Endothelial cell of hepatic sinusoid (primary cell): ENCODE data around the gene DUOX1.
"Not testable (repeated sequence)": the region's sequence is repeated elsewhere in the genome, so short reads cannot be mapped to it uniquely, and the experiment has no call there.

Source experiments
- in situ Hi-C: cut with HindIII; loops from 2 replicates; pipeline ENCODE4 v1.10.0; 2017; ENCODE audit warnings: low sequenced_read_pairs

The DUOX1 gene

DNA sequence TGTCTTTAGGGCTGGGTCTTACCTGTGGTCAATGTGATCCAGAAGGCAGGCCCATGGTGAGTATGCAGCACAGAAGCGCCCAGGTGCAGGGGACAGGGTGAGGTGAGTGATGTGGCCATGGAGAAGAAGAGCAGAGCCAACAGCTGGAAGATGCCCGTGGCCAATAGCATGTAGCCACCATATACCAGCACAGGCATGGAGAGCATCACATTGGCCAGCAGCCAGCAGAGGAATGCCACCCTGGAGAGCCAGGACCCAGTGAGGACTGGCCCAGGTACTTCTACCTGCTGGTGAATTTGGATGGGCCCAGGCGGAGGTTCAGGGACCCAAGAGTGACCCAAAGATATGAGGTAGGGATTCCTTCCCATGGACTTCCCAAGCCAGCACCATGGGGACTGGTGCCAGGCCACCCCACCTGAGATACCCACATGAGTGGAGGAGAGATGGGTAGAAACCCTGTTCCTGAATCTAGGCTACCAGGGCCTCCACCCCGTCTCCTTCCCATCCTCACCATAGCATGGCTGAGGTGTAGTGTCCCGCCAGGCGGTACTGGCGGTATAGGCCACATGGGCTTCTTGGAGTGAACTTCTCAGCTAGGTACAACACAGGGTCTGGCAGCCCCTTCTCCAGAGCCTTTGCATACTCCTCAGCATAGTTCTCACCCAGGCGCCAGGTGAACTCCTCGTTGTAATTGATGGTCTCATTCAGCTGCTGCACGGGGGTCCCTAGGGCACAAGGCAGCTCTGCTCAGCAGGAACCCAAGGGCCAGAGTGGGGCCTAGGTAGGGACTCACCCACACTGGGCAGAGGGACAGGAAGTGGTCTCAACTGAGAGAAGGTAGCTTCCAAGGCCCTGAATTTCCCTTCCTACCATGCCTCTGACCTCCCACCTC lies 9.5 kb upstream of the DUOX1 start:
- in situ Hi-C loops: no loop called here

DNA sequence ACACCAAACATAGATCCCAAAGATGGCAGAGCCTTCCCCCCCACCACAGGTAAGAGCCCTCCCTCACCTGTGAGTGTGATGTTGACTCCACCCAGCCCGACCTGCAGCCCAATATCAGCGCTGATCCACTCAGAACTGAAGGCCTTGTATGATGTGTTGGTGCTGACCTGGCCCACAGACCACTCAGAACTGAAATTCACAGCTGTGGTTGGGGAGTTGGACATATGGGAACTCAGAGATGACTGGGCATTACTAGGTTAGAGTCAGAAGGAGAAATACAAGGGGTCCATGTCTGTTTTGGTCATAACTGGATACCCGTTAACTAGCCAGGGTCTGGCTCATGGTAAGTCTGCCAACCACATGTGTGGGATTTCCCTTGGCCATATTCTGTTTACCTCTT lies 8.8 kb upstream of the DUOX1 start:
- in situ Hi-C loops: no loop called here

DNA sequence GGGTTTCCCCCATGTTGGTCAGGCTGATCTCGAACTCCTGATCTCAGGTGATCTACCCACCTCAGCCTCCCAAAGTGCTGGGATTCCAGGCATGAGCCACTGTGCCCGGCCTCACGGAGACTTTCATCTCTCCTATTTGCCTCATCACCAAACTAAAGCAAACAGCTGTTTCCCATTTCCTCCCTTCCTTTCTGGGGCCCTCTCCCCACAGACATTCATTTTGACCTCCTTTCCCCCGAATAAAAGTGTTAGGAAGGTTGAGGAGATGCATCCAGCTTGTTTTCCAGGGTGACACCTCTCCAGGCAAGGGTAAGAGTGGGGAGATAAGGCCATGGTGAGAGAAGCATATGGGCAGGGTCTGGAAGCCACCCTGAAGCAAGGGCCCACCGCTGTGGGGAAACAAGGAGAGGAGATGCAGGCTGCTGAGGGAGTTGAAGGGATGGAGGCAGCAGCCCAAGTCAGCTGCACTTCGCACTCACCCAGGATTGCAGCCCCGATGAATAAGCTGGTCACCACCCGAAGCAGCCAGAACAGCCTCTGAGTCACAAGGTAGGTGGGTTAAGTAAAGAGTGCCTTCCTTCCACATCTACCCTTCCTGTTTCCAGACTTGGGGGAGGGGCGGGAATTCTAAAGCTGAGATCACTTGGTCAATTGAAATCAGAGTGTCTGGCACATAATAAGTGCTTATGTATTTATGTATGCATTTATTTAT lies 7.9 kb upstream of the DUOX1 start:
- in situ Hi-C loops: no loop called here

DNA sequence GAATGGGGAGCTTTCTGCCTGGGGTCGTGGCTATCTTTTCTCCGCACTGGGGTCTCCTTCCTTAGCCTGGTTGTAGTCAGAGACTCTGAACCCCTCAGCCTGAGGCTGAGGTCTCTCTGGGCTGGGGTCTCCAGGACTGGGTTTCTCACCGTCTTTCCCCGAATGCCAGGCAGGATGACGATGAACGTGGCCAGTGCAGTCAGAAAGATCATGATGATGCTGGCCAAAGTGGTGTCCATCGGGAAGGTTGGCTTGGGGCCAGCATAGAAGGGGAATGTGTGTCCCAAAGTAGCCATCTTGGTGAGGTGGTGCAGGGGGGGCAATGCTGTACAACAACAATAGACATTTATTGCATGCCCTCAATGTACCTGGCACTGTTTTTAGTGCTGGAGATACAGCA lies 7.1 kb upstream of the DUOX1 start:
- in situ Hi-C loops: no loop called here

DNA sequence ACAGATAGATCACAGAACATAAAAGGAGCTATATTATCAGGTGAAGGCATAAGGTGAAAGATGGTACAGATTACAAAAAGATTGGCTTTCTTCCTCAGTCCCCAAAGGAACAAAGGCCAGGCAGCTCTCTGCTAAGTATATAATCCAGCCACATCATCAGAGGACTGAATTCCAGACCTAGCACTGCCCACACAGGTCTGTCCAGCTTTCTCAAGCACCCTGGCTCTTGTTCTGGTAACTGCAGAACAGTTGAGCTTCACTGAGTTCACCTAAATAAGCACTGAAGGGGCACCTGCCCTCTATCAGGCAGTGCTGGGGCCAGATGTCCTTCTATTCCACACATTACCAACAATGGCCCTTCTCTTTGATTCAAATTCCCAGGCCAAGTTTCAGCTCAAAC lies 6.4 kb upstream of the DUOX1 start:
- in situ Hi-C loops: no loop called here

DNA sequence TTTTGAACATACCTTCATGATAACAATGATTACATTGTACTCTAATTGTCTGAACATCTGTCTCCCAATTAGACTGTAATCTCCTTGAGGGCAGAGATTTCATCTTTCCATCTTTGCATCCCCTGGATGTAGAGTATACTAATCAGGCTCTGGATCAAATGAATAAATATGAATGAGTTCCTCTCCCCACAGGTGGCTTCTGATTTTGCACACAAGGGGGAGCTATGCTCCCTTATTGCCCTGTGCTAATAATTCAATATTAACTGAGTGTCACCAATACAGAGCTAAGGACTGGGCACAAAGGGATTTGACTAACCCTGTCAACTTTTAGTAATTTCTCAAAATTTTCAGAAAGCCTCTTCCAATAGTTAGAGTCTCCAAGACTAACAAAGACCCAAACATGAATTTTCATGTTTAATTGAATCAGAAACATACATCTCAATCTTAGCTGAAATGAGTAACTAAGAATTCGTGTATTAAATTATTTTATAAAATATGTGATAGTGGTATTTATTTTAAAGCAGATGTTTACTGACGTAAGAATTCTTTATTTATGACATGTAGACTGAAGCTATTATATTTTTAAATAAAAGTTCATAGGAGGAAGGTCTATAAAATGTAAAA lies 3.1 kb upstream of the DUOX1 start:
- in situ Hi-C loops: no loop called here

DNA sequence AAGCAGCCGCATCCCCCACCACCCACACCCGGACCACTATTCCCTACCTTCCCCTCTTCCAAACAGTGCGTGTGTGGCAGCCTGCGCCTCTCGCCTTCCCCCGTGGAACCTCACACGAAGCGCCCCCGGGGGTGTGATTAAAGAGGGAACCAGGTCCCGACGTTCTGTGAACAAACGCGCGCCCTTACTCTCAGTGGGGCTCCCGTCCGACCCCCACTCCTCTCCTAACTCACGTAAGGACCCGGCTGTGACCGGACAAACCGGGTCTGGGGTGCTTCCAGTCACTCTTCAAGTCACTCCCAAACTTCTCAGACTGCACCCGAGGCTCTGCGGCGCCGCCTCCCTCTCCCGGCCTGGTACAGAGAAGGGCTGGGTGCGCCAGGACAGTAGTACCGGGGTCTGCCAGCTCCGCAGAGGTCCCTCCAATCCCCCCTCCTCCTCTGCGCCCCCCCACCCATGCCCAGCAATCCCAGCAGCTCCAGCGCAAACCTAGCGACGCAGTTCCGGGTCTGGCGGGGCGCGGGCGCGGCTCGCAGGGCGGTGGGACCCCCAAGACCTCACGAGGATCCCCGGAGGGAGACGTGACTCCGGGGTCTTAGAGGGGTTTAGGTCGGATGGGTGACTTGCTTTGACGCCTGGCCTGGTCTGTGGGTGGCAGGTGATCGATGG lies 689 bp upstream of the DUOX1 start:
- in situ Hi-C loops: no loop called here

DNA sequence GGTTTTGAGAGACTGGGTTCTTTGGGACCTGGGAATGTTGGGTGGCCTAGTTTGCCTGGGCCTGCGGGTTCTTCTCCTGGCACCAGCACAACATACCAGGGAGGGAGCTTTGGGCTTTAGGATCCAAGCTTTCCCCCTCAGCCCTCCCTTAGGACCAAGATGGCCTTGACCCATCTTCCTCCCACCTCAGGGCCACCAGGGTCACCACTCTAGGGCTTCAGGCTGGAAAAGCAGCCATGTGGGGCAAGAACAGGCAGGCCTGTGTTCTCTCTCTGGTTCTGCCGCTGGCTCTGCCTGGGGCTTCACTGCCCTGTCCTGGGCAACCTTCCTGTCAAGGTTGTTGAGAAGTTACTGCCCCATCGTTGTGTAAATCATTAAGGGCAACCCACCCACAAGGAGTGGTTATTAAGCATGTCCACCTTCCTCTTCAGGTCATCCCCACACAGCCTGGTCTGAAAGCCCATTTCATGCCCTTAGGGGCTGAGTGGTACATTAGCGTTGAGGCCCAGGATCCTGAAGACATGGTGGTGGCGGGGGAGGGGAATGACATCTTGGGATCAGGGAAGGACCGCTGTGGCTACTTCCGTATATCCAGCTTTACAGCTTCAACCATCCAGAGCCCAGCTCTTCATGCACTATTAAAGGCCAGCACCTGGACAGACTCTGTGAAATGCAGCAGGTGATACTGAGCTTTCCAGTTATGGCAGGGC lies 652 bp downstream of the DUOX1 start:
- in situ Hi-C loops: no loop called here

DNA sequence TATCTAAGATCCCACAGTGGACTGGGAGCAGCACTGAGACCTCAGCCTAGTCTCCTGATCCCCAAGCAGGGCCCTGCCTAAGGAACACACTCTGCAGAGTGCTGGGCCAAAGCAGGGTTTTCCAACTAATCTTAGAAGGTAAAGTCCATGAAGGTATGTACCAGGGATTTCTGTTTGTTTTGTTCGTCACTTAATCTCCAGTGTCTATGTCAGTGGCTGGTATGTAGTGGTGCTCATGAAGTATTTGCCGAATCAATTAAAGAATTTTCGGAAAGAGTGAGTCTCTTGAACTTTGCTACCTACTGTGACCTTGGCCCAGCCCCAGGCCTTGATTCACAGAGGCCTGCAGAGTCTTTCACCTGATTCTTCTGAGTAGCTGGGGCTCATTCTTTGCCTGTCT lies 1.7 kb downstream of the DUOX1 start:
- in situ Hi-C loops: no loop called here

DNA sequence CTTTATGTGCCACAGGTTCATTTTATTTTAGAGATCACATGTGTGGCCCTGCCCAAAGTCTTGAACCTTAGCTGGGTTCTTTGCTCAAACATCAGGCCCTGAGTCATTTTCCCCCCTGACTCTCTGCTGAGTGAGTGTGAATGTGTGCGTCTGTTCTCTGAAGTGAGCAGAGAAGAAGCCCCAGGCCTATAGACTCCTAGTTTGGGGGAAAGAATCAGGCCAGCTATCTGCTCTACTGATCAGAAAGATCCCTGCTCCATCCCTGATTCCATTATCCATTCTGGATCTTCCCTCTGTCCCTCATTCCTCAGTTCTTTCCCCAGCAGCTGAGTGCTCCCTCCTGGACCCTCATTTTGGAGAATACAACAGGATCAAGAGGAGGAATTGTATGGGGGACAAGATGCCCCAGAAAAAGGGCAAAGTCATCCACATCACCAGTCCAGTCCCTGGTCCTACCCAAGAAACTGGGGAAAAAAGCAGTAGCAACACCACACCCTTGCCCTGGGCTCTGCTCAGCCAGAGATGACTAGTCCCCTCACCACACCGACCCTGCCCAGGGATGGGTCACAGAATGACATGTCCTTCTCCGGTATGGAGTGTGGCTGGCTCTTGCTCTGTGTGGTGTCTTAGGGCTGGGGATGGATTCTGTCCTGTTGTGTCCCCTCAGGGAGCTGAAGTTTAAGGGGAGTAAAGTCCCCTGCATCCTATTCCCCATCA lies 3.2 kb downstream of the DUOX1 start:
- in situ Hi-C loops: no loop called here

DNA sequence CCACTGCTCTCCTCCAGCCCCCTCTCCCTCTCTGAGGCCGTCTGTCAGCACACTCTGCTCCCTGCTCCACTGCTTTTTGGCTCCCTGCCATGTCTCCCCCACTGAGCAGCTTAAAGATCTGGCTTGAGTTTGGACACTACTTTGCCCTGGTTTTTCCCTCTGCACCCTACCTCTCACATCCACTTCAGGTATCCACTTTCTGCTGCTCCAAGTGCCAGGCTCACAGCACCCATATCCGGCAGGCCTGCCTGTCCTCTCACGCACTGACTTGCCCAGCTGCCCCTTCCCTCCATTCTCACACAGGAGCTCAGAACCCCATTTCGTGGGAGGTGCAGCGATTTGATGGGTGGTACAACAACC lies 3.7 kb downstream of the DUOX1 start:
- in situ Hi-C loops: no loop called here

DNA sequence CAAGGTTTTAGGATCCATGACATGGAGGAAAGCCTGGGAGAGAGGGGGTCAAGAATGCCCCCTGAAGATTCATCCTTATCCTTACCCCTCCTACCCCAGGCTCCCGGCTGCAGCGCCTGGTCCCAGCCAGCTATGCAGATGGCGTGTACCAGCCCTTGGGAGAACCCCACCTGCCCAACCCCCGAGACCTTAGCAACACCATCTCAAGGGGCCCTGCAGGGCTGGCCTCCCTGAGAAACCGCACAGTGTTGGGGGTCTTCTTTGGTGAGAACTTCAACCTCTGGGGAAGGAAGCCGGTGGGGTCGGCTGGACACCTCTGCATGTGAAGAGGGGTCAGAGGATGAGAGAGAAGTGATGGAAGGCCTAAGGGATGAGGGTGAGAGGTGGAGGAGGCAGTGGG lies 4.3 kb downstream of the DUOX1 start:
- in situ Hi-C loops: no loop called here

DNA sequence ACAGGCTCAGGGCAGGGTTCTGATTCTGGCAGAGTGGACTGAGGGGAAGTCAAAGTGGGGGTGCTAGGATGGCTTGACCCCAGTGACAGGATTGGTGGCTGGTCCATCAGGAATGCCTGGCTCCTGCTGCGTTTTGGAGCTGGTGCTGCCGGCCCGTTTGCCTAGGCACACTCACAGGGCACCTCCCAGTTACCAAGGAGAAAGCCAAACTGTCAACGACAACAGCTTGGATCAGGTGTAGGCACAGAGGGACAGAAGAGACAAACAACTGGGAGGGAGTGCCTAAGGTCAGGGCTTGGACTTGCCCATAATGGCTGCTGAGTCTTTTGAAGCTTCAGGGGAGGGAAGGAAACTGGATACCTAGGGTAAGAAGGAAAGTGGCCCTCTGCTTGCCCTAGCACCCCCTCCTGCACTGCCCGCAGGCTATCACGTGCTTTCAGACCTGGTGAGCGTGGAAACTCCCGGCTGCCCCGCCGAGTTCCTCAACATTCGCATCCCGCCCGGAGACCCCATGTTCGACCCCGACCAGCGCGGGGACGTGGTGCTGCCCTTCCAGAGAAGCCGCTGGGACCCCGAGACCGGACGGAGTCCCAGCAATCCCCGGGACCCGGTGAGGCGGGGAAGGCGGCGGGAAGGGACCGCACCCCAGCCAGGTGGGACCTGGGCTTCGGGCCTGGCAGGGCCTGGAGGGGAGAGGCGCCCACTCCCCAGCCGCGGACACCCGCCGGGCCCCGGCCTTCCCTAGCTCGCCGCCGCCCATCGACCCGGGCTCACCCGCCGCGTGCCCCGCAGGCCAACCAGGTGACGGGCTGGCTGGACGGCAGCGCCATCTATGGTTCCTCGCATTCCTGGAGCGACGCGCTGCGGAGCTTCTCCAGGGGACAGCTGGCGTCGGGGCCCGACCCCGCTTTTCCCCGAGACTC lies 5.1 kb downstream of the DUOX1 start:
- in situ Hi-C loops: no loop called here

DNA sequence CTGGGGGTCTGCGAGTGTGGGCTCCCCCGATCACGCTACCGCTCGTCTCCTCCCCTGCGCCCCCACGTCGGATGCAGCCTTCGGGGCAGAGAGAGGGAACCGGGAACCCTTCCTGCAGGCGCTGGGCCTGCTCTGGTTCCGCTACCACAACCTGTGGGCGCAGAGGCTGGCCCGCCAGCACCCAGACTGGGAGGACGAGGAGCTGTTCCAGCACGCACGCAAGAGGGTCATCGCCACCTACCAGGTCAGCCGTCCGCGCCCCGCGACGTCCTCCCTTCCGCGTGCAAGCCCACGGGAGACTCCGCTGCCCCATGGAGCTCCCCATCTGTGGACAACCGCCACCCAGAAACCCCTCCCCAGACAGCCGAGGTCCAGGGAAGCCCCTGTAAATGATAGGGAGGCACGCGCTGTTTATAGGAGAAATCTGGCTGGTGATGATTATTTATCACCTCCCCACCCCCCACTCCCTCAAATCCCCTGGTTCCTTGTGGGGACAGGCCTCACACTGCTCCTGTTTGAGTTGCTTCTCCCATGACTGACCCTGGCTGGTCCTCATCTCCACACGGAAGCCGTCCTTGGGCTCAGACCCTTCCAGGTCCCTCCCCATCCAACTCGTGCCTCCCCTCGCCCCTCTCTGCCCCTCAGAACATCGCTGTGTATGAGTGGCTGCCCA lies 6.0 kb downstream of the DUOX1 start:
- in situ Hi-C loops: not testable (repeated sequence)

DNA sequence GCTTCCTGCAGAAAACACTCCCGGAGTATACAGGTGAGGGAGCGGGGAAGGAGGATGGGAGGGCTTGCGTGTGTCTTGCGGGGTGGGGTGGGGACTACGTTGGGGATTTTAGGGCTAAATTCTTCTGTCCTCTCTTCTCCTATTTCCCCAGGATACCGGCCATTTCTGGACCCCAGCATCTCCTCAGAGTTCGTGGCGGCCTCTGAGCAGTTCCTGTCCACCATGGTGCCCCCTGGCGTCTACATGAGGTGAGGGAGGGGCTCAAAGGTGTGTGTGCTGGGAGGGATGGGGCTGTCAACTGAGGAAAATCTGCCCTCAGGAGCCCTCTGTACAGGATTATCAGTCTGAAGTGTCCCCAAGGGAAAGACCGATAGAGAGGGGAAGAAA lies 6.6 kb downstream of the DUOX1 start:
- in situ Hi-C loops: no loop called here

DNA sequence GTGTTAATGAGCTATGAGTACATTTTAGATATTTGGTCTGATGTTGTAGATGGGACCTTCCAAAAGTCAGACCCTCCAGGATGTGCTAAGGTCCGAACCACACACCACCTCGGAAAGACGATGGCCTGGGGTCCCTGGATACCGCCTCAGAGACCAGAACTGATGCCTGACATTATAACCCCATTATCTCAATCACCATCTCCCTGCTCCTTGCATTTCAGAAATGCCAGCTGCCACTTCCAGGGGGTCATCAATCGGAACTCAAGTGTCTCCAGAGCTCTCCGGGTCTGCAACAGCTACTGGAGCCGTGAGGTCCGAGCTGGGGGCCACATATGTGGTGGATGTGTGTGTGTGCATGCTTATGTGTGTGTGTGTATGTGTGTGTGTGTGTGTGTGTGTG lies 7.9 kb downstream of the DUOX1 start:
- in situ Hi-C loops: no loop called here

DNA sequence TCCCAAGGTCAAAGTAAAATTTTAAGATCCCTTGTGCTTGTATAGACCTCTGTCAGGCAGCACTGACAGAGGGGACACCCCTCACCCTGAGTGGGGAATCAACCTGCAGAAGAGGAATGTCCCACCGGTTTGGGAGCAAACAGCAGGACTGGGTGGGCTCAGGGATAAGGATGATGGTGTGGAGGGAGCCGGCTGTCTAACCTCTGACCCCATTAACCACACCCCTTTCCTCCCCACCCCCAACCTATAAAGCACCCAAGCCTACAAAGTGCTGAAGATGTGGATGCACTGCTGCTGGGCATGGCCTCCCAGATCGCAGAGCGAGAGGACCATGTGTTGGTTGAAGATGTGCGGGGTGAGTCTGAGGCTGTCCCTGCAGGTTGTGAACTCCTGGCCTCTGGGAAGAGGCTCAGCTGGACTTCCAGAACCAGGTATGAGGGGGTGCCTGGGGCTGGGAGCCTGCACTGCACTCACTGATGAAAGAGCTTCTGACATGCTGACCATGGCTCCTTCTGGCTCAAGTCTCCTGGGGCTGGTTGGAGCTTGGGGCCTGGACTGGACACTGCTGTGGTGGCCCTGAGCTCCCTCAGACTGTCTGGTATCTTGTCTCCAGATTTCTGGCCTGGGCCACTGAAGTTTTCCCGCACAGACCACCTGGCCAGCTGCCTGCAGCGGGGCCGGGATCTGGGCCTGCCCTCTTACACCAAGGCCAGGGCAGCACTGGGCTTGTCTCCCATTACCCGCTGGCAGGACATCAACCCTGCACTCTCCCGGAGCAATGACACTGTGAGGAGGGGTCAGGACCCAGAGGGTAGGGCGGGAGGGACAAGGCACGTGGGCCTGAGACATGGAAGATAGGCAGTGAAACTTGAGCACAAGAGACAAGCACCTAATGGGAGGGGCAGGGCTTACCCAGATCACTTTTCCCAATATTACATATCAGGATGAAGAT lies 9.3 kb downstream of the DUOX1 start:
- in situ Hi-C loops: no loop called here

DNA sequence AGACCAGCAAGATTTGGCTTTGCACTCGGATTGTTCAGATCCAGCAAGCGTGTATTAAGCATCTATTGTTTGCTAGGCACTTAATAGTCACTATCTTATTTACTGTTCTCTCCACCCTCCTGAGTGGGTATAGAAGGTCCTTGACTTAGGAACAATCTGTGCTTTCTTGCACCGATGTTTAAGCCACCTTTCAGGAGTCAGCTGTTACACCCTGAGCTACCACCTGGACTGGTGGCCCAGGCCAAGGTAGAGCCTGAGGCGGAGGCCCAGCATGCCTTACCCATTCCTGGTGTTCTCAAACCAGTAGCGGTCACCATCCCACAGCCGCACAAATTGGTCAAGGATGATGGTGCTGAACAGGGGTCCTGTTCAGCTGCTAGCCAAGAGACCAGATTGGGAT lies 10.0 kb downstream of the DUOX1 start:
- in situ Hi-C loops: no loop called here
